SK-N-SH treated with all-trans-retinoic acid at 6 μM for 48 hours (cell line): ENCODE data around the gene CCDC187.
A peak's percentile ranks its signal among the peaks of the same experiment; 100 is the strongest.

ENCODE experiments used
- ATAC-seq: fragments of 200-7000 bp; cut with Tn5 transposase; 3 replicates; pipeline ENCODE4 v1.9.1; 2020; ENCODE audit warnings: mild to moderate bottlenecking, moderate library complexity
- BACH2 ChIP-seq: fragments of 250-450 bp; sonication (Bioruptor Pico); IDR thresholded peaks from 2 replicates; pipeline ENCODE4 v1.9.0; 2021; ENCODE audit warnings: mild to moderate bottlenecking, borderline replicate concordance
- CSDC2 ChIP-seq: fragments of 250-450 bp; sonication (Bioruptor Pico); IDR thresholded peaks from 2 replicates; pipeline ENCODE4 v1.5.0; 2020; ENCODE audit warnings: mild to moderate bottlenecking, moderate library complexity
- ESRRG ChIP-seq: fragments of 250-450 bp; sonication (Bioruptor Pico); IDR thresholded peaks from 2 replicates; pipeline ENCODE4 v1.6.1; 2021; ENCODE audit warnings: mild to moderate bottlenecking
- GLIS3 ChIP-seq: fragments of 250-450 bp; sonication (Bioruptor Pico); IDR thresholded peaks from 2 replicates; pipeline ENCODE4 v1.5.0; 2020; ENCODE audit warnings: mild to moderate bottlenecking, moderate library complexity
- ISL1 ChIP-seq: fragments of 250-450 bp; sonication (Bioruptor Pico); IDR thresholded peaks from 2 replicates; pipeline ENCODE4 v2.1.2; 2022; ENCODE audit warnings: mild to moderate bottlenecking, moderate library complexity
- OSR1 ChIP-seq: fragments of 250-450 bp; sonication (Bioruptor Pico); IDR thresholded peaks from 2 replicates; pipeline ENCODE4 v1.8.0; 2022; ENCODE audit warnings: moderate library complexity, mild to moderate bottlenecking, inconsistent platforms
- PPARA ChIP-seq: fragments of 250-450 bp; sonication (Bioruptor Pico); IDR thresholded peaks from 2 replicates; pipeline ENCODE4 v1.5.0; 2020; ENCODE audit warnings: mild to moderate bottlenecking, borderline replicate concordance
- RARB ChIP-seq: fragments of 250-450 bp; sonication (Bioruptor Pico); IDR thresholded peaks from 2 replicates; pipeline ENCODE4 v1.8.0; 2021; ENCODE audit warnings: mild to moderate bottlenecking, moderate library complexity
- SNAI2 ChIP-seq: fragments of 250-450 bp; sonication (Bioruptor Pico); IDR thresholded peaks from 2 replicates; pipeline ENCODE4 v1.5.0; 2020; ENCODE audit warnings: mild to moderate bottlenecking, moderate library complexity
- TCF4 ChIP-seq: fragments of 250-450 bp; sonication (Bioruptor Pico); IDR thresholded peaks from 2 replicates; pipeline ENCODE4 v1.8.0; 2021; ENCODE audit warnings: mild to moderate bottlenecking, moderate library complexity, borderline replicate concordance
- TOX ChIP-seq: fragments of 250-450 bp; sonication (Bioruptor Pico); IDR thresholded peaks from 2 replicates; pipeline ENCODE4 v1.8.0; 2021; ENCODE audit warnings: mild to moderate bottlenecking, moderate library complexity, borderline replicate concordance
- ZC3H10 ChIP-seq: fragments of 250-450 bp; sonication (Bioruptor Pico); IDR thresholded peaks from 2 replicates; pipeline ENCODE4 v1.5.1; 2021; ENCODE audit warnings: mild to moderate bottlenecking, moderate library complexity
- ZFP3 ChIP-seq: fragments of 250-450 bp; sonication (Bioruptor Pico); IDR thresholded peaks from 2 replicates; pipeline ENCODE4 v1.5.0; 2020; ENCODE audit warnings: mild to moderate bottlenecking, moderate library complexity
- ZFP30 ChIP-seq: fragments of 450-650 bp; formaldehyde crosslinking; IDR thresholded peaks from 2 replicates; pipeline ENCODE4 v1.5.0; 2022; ENCODE audit warnings: mild to moderate bottlenecking, moderate library complexity
- ZNF565 ChIP-seq: fragments of 450-650 bp; formaldehyde crosslinking; conservative IDR thresholded peaks from 2 replicates; pipeline ENCODE4 v1.5.0; 2020; ENCODE audit warnings: low read depth, mild to moderate bottlenecking, moderate library complexity
- ZNF70 ChIP-seq: fragments of 450-650 bp; formaldehyde crosslinking; IDR thresholded peaks from 2 replicates; pipeline ENCODE4 v1.5.0; 2020; ENCODE audit warnings: mild to moderate bottlenecking, moderate library complexity
- ZNF8 ChIP-seq: fragments of 450-650 bp; formaldehyde crosslinking; IDR thresholded peaks from 2 replicates; pipeline ENCODE4 v1.5.0; 2020; ENCODE audit warnings: mild to moderate bottlenecking, moderate library complexity
- TF ChIP-seq, protein P1 (sequence below): fragments of 250-450 bp; sonication (Bioruptor Pico); IDR thresholded peaks from 2 replicates; pipeline ENCODE4 v1.5.0; 2020; ENCODE audit warnings: mild to moderate bottlenecking, moderate library complexity
- TF ChIP-seq, protein P2 (sequence below): fragments of 250-450 bp; sonication (Bioruptor Pico); IDR thresholded peaks from 2 replicates; pipeline ENCODE4 v1.5.1; 2021; ENCODE audit warnings: mild to moderate bottlenecking, moderate library complexity

The CCDC187 gene

DNA sequence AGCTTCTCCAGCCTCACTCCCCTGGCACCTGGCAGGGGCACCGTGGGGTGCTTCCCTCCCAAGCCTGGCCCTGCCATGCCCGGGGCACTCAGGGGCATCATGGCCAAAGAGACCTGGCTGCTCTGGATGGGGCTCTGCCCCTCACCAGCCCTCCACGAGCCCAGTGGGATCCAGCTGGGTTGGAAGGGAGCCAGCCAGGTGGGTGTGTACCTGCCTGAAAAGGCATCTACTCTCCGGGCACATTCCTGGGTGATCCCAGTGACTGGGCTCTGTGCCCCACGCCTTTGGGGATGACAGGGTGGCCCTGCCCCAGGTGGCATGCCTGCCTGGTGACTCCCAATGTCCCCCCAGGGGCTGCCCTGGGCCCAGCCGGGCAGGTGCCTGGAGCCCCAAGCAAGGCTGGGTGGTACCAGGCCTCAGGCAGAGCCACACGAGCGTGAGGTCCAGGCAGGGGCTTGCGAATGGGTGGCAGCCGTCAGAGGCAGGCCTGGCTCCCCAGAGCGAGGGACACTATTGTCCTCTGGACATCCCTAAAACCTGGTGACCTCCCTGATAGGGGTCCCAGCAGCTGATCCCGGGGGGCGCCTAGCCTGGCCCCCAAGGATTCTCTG, 24.2 kb upstream of the CCDC187 start:
- TF ChIP-seq ZNF565 (CRISPR knock-in tag) = no peak
- TF ChIP-seq TOX (CRISPR knock-in tag) = no peak
- TF ChIP-seq ZC3H10 (CRISPR knock-in tag) = no peak
- TF ChIP-seq ESRRG (CRISPR knock-in tag) = no peak
- TF ChIP-seq PPARA (CRISPR knock-in tag) = no peak
- no peak for TF ChIP-seq ISL1 (CRISPR knock-in tag)
- TF ChIP-seq ZNF70 (CRISPR knock-in tag) = no peak
- TF ChIP-seq CSDC2 = no peak
- no peak for TF ChIP-seq SNAI2 (CRISPR knock-in tag)
- TF ChIP-seq ZFP3 (CRISPR knock-in tag) = no peak
- TF ChIP-seq, protein P1, sequence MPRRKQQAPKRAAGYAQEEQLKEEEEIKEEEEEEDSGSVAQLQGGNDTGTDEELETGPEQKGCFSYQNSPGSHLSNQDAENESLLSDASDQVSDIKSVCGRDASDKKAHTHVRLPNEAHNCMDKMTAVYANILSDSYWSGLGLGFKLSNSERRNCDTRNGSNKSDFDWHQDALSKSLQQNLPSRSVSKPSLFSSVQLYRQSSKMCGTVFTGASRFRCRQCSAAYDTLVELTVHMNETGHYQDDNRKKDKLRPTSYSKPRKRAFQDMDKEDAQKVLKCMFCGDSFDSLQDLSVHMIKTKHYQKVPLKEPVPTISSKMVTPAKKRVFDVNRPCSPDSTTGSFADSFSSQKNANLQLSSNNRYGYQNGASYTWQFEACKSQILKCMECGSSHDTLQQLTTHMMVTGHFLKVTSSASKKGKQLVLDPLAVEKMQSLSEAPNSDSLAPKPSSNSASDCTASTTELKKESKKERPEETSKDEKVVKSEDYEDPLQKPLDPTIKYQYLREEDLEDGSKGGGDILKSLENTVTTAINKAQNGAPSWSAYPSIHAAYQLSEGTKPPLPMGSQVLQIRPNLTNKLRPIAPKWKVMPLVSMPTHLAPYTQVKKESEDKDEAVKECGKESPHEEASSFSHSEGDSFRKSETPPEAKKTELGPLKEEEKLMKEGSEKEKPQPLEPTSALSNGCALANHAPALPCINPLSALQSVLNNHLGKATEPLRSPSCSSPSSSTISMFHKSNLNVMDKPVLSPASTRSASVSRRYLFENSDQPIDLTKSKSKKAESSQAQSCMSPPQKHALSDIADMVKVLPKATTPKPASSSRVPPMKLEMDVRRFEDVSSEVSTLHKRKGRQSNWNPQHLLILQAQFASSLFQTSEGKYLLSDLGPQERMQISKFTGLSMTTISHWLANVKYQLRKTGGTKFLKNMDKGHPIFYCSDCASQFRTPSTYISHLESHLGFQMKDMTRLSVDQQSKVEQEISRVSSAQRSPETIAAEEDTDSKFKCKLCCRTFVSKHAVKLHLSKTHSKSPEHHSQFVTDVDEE (CRISPR knock-in tag) = no peak
- TF ChIP-seq, protein P2, sequence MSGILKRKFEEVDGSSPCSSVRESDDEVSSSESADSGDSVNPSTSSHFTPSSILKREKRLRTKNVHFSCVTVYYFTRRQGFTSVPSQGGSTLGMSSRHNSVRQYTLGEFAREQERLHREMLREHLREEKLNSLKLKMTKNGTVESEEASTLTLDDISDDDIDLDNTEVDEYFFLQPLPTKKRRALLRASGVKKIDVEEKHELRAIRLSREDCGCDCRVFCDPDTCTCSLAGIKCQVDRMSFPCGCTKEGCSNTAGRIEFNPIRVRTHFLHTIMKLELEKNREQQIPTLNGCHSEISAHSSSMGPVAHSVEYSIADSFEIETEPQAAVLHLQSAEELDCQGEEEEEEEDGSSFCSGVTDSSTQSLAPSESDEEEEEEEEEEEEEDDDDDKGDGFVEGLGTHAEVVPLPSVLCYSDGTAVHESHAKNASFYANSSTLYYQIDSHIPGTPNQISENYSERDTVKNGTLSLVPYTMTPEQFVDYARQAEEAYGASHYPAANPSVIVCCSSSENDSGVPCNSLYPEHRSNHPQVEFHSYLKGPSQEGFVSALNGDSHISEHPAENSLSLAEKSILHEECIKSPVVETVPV (CRISPR knock-in tag) = no peak
- TF ChIP-seq TCF4 = no peak
- no peak for TF ChIP-seq OSR1 (CRISPR knock-in tag)
- no peak for TF ChIP-seq BACH2 (CRISPR knock-in tag)
- no peak for TF ChIP-seq ZFP30 (CRISPR knock-in tag)

DNA sequence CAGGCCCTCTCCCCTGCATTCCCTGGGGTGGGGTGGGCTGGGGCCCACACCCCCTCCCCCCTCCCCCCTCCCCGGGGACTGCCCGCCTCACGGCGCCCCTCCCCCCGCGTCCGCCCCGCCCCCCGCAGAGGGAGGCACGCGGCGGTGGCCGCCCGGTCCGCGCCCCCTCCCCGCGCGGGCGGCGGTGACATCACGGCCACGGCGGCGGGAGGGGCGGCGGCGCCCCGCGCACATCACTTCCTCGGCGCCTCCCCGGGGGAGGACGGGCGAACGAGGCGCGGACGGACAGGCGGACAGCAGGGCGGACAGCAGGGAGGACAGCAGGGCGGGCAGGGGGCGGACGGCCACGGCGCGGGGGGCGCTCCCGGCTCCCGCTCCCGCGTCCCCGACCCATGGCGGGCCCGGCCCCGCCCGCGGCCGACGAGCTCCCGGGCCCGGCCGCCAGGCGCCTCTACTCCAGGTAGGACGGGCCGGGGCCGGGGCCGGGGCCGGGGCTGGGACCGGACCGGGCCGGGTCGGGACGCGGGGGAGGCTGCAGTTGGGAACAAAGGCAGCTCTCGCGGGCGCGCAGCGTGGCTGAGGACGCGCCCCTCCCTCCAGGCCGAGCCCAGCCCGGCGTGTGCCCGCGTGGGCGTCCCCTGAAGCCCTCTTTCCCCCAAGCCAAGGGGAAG, 23.5 kb upstream of the CCDC187 start, which contains the start of gene GPSM1:
Gene GPSM1 (plus strand): TSS at position 236 of the 671 bp plus-strand sequence. CDS start 157 bp downstream, at position 393.
- ATAC-seq = peak; percentile 16

More for the DNA sequence above, 24.2 kb upstream of the CCDC187 start:
- peak; percentile 26 for ATAC-seq

More for the DNA sequence above, 23.5 kb upstream of the CCDC187 start, which contains the start of gene GPSM1:
- no peak for TF ChIP-seq SNAI2 (CRISPR knock-in tag)
- no peak for TF ChIP-seq ZNF8 (CRISPR knock-in tag)
- TF ChIP-seq OSR1 (CRISPR knock-in tag) = no peak
- TF ChIP-seq, protein P2 (CRISPR knock-in tag) = no peak
- no peak for TF ChIP-seq RARB (CRISPR knock-in tag)
- no peak for TF ChIP-seq GLIS3 (CRISPR knock-in tag)
- TF ChIP-seq TOX (CRISPR knock-in tag) = no peak
- no peak for TF ChIP-seq ISL1 (CRISPR knock-in tag)
- TF ChIP-seq, protein P1 (CRISPR knock-in tag) = no peak
- no peak for TF ChIP-seq BACH2 (CRISPR knock-in tag)
- no peak for TF ChIP-seq ZFP30 (CRISPR knock-in tag)
- TF ChIP-seq ZNF565 (CRISPR knock-in tag) = no peak
